GM19193 (cell line): ENCODE data around the gene CLDND2.

Experiments used
- POLR2A ChIP-seq: IDR thresholded peaks from 4 replicates; pipeline ENCODE4 v1.6.1; 2011; ENCODE audit not compliant: insufficient read depth, insufficient read length; ENCODE audit errors: extremely low read depth

CLDND2 gene

GRCh38 chr19:51368366-51369282 is at the start of gene CLDND2:
Gene CLDND2, minus strand, starts transcription at chr19:51369003. Its CDS starts 426 bp downstream, at chr19:51368577.
- TF ChIP-seq POLR2A, result no peak

GRCh38 chr19:51417810-51418157 is 49.0 kb upstream of the CLDND2 start:
- TF ChIP-seq POLR2A, result no peak

GRCh38 chr19:51417107-51417809 is 48.5 kb upstream of the CLDND2 start, which contains the start of gene SIGLEC10:
Gene SIGLEC10, minus strand, starts transcription at chr19:51417642. Its CDS starts 61 bp downstream, at chr19:51417581.
- TF ChIP-seq POLR2A, result peak; percentile 57

- TF ChIP-seq POLR2A, result no peak
Observed at GRCh38 chr19:51415187-51415586, 46.4 kb upstream of the CLDND2 start.

- TF ChIP-seq POLR2A, result no peak
Observed at GRCh38 chr19:51410950-51411748, 42.3 kb upstream of the CLDND2 start.

GRCh38 chr19:51407511-51408131 is 38.8 kb upstream of the CLDND2 start:
- TF ChIP-seq POLR2A, result no peak

GRCh38 chr19:51402117-51402516 is 33.3 kb upstream of the CLDND2 start:
- TF ChIP-seq POLR2A, result no peak

- TF ChIP-seq POLR2A, result no peak
Observed at GRCh38 chr19:51399231-51399630, 30.4 kb upstream of the CLDND2 start.

GRCh38 chr19:51398096-51398704 is 29.4 kb upstream of the CLDND2 start:
- no peak for TF ChIP-seq POLR2A

- no peak for TF ChIP-seq POLR2A
Observed at GRCh38 chr19:51396175-51396574, 27.4 kb upstream of the CLDND2 start.

- peak; percentile 86 for TF ChIP-seq POLR2A
Observed at GRCh38 chr19:51394050-51394836, 25.4 kb upstream of the CLDND2 start.

- no peak for TF ChIP-seq POLR2A
Observed at GRCh38 chr19:51392701-51393100, 23.9 kb upstream of the CLDND2 start.

GRCh38 chr19:51391073-51391611 is 22.3 kb upstream of the CLDND2 start:
- TF ChIP-seq POLR2A, result no peak

- TF ChIP-seq POLR2A, result no peak
Observed at GRCh38 chr19:51389143-51389542, 20.3 kb upstream of the CLDND2 start.

- TF ChIP-seq POLR2A, result no peak
Observed at GRCh38 chr19:51387924-51388389, 19.2 kb upstream of the CLDND2 start, which contains the start of gene LIM2. Gene LIM2, minus strand, starts transcription at chr19:51387974. Its CDS starts 531 bp downstream, at chr19:51387443.
